Mucosa of descending colon (tissue), 3 donors: ENCODE results near the gene SMC1A. TPM values are rescaled to one million over a fixed set of nuclear protein-coding genes. Genes with fewer than 3 reads are reported as not detected.
"Not testable (repeated sequence)": the region's sequence is repeated elsewhere in the genome, so short reads cannot be mapped to it uniquely, and the experiment has no call there.

Experiments
- ATAC-seq: fragments of 200-7000 bp; cut with Tn5 transposase; one replicate; pipeline ENCODE4 v1.9.1; 2020; ENCODE audit warnings: mild to moderate bottlenecking, moderate library complexity
- DNase-seq, 3 donors: peaks; one replicate each; pipeline ENCODE4 v3.0.0-alpha.2; 2020
- H3K36me3 ChIP-seq: fragments of 200-600 bp; one replicate; pipeline ENCODE4 v1.8.0; 2021; ENCODE audit warnings: low read depth, mild to moderate bottlenecking
- H3K4me1 ChIP-seq: fragments of 200-600 bp; one replicate; pipeline ENCODE4 v1.8.0; 2021; ENCODE audit warnings: low read depth, mild to moderate bottlenecking
- H3K4me3 ChIP-seq: fragments of 200-600 bp; one replicate; pipeline ENCODE4 v1.8.0; 2021; ENCODE audit warnings: mild to moderate bottlenecking
- H3K9me3 ChIP-seq: fragments of 200-600 bp; one replicate; pipeline ENCODE4 v1.8.0; 2021; ENCODE audit warnings: mild to moderate bottlenecking
- intact Hi-C, 2 donors: fragments of 100-400 bp; cut with DNase I in 1 of 2; cut with micrococcal nuclease in 1 of 2; formaldehyde crosslinking; loops; one replicate each; pipeline versions ENCODE4 v1.11.0 to v1.11.1; 2022; cut with DNase I, micrococcal nuclease
- total RNA-seq, 3 donors: library from RNA; stranded (reverse); fragmentation: NEBNext Ultra II Directional in 2 of 3; extraction: Animal tissue kit (Norgen Biotek cat#: 25700) in 2 of 3; gene quantifications; one replicate each; pipeline versions ENCODE4 v1.2.1 to v1.2.4, GENCODE V29; 2021 to 2023
- TF ChIP-seq, protein P1 (sequence below): fragments of 200-600 bp; IDR thresholded peaks from one replicate; pipeline ENCODE4 v1.8.0; 2022; ENCODE audit warnings: antibody characterized with exemption, mild to moderate bottlenecking
- donor health status: DM: no; HTN: no; CAD: no; lungs with moderate emphysema.
- donor health status: DM: no; HTN: no; CAD: no.
- donor health status: DM: no; HTN: yes; CAD: no.

The SMC1A gene
- total RNA-seq, 3 donors from 2014 or later, result 48.2 to 75.0 (median 72.8) TPM

DNA sequence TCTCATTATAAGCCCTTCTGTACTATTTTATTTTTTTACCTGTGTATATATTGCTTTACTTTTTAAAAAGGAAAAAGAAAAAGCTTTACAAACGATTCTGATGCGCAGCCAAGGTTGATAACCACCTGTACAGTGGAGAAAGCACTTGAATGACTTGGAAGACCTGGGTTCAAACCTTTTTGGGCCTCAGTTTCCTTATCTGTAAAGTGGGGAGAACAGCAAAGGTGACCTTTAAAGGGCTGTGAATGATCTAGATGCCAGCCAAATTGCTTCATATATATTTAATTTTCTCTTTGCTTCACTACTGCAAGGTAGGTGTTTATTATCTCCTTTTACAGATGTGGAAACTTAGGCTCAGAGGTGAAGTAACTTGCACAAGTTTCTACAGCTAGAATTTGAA lies 45.0 kb downstream of the SMC1A start:
- ATAC-seq, result no peak
- H3K36me3 ChIP-seq, result no peaks in the 10 kb centered on the region

DNA sequence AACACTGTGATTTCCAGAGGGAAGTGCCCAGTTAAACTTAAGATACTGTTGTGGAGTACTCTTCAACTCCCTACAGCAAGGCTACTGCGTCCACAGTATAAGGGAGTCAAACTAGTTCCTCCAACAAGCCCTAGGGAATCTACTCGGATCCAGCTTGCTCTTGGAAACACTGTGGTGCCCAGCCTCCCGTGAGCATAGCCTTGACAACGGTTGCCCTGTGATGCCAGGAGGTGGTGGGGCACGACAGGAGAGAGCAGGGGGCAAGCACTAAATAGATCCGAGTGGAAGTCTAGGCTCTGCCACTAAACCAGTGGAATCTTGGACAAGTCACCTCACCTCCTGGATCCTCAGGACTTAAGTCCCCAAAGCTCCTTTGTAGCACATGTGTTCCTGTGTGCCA lies 45.6 kb downstream of the SMC1A start:
- TF ChIP-seq, protein P1, sequence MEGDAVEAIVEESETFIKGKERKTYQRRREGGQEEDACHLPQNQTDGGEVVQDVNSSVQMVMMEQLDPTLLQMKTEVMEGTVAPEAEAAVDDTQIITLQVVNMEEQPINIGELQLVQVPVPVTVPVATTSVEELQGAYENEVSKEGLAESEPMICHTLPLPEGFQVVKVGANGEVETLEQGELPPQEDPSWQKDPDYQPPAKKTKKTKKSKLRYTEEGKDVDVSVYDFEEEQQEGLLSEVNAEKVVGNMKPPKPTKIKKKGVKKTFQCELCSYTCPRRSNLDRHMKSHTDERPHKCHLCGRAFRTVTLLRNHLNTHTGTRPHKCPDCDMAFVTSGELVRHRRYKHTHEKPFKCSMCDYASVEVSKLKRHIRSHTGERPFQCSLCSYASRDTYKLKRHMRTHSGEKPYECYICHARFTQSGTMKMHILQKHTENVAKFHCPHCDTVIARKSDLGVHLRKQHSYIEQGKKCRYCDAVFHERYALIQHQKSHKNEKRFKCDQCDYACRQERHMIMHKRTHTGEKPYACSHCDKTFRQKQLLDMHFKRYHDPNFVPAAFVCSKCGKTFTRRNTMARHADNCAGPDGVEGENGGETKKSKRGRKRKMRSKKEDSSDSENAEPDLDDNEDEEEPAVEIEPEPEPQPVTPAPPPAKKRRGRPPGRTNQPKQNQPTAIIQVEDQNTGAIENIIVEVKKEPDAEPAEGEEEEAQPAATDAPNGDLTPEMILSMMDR, result no peak
- Histone ChIP-seq H3K36me3 (no peaks in the 10 kb centered on the region), H3K4me1 (no peaks in the 10 kb centered on the region), H3K9me3 (no peaks in the 10 kb centered on the region), H3K4me3 (no peak overlapping the region)
- DNase-seq (no peak), ATAC-seq (no peak)
- intact Hi-C loops, result no loop called here

More for the DNA sequence above, 45.0 kb downstream of the SMC1A start:
- H3K4me1 ChIP-seq, result no peaks in the 10 kb centered on the region
- no peak for DNase-seq
- TF ChIP-seq, protein P1, result no peak
- H3K9me3 ChIP-seq, result no peaks in the 10 kb centered on the region
- intact Hi-C loops, result no loop called here
- no peak overlapping the region for H3K4me3 ChIP-seq

DNA sequence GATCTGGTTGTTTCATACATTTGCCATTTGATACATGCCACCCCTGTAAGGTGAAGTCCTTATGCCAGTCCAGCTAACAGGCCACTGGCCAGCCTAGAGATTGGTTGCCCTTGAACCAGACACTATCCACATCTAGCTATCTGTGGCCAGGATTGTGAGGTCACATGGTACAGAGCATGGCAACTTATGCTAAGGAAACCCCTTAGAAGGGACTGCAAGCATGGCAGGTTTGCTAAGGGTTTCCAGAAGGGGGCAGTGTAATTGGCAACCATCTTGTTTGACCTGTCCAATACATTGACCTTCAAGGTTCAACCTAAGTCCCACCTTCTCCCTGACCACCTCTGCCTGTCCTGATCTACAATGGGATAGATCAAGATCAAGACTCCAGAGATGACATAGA lies 47.5 kb downstream of the SMC1A start:
- no peak overlapping the region for H3K4me3 ChIP-seq
- intact Hi-C loops, result no loop called here
- no peaks in the 10 kb centered on the region for H3K4me1 ChIP-seq
- ATAC-seq (no peak), DNase-seq (no peak)
- H3K36me3 ChIP-seq, result no peaks in the 10 kb centered on the region
- TF ChIP-seq, protein P1, result no peak
- no peaks in the 10 kb centered on the region for H3K9me3 ChIP-seq

DNA sequence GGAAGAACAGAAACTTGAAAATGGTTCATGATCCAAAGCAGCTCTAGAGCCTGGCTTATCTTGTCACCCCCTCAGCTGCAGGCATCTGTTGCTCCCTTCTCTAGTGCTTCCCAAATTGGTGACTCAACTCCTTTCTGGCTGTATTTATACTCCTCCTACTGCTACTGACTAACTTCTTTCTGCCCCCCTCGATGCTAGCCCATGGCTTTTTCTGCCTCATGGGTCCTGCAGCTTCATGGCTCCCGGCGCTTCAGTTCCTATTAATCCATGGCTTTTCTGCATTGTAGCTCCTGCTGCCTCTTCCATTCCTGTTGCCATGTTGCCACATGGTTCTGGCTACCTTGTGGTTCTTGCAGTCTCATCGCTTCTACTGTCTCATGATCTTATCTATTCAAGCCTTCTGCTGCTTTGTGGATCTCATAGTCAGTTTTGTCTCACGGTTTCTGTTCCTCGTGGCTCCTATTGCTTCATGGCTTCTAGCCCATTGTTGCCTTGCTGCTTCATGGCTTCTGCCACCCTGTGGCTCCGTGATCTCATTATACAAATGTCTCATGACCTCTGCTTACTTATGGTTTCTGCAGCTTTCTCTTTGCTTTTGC lies 48.1 kb downstream of the SMC1A start:
- no peaks in the 10 kb centered on the region for H3K36me3 ChIP-seq
- TF ChIP-seq, protein P1, result no peak
- intact Hi-C loops, result no loop called here
- DNase-seq (no peak), ATAC-seq (no peak)
- H3K4me3 ChIP-seq, result no peak overlapping the region
- no peaks in the 10 kb centered on the region for H3K9me3 ChIP-seq
- H3K4me1 ChIP-seq, result no peaks in the 10 kb centered on the region

DNA sequence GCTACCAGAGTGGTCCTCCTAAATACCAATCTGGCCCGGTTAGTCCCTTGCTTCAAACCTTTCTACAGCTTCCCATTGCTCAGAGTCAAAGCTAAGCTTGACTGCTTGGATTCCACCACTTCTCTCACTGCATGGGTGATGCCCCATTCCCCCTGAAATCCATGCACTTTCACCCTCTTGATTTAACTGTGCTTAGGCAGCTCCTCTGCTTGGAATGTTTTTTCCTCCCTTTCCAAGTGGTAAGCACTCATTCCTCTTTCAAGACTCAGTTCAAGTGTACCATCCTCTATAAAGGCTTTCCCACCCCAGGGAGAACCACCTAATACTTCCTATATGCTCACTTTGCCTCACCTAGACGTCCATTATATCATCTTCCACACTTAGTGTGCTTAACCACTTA lies 49.1 kb downstream of the SMC1A start:
- Histone ChIP-seq H3K36me3 (no peaks in the 10 kb centered on the region), H3K4me1 (no peaks in the 10 kb centered on the region), H3K4me3 (no peak overlapping the region), H3K9me3 (no peaks in the 10 kb centered on the region)
- intact Hi-C loops, result no loop called here
- TF ChIP-seq, protein P1, result no peak
- DNase-seq (no peak), ATAC-seq (no peak)

DNA sequence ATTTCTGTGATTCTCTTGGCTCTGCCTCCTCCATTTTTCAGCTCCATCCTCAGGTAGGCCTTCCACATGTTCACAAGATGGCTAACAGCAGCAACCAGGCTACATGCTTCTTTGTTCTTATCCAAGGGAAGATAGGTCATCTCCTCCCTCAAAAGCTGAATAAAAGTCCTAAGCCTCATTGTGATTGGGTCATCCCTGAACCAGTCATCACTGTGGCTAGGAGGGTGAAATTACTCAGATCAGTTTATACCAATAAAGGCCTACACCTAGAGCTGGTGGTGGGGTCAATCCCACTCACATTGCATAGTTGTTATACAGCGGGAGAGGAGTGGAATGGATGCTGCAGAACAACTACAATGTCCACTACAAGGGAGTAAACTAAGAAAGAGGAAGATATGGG lies 56.0 kb downstream of the SMC1A start:
- DNase-seq, H3K4me1 ChIP-seq, H3K9me3 ChIP-seq, intact Hi-C loops, H3K4me3 ChIP-seq, H3K36me3 ChIP-seq, ATAC-seq: not testable (repeated sequence)
